Activated effector memory CD4-positive, alpha-beta T cell treated with Interleukin-2 at 50 U/mL for 16 hours (primary cell): Measurements from ENCODE around the gene GALNT10.
"Not testable (repeated sequence)": the region's sequence is repeated elsewhere in the genome, so short reads cannot be mapped to it uniquely, and the experiment has no call there.

ENCODE experiments used
- DNase-seq: peaks from one replicate; pipeline ENCODE4 v3.0.0-alpha.2; 2020

Gene GALNT10

DNA sequence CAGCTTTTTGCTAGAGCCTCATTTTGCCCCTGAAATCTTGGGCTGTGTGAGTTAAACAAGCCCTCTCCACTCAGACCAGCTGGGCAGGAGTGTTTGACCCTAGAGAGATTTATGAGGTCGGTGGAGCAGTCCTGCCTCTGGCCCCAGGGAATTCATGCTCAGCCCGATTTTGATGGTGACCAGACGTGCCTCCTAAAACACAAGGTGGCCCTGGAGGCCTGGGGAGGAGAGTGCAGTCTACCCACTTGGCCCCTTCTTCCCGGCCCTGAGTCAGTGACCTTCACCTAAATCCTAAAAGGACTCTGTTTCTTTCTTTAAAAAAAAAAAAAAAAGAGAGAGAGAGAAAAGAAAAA is 168.7 kb downstream of the GALNT10 start:
- DNase-seq: no peak

DNA sequence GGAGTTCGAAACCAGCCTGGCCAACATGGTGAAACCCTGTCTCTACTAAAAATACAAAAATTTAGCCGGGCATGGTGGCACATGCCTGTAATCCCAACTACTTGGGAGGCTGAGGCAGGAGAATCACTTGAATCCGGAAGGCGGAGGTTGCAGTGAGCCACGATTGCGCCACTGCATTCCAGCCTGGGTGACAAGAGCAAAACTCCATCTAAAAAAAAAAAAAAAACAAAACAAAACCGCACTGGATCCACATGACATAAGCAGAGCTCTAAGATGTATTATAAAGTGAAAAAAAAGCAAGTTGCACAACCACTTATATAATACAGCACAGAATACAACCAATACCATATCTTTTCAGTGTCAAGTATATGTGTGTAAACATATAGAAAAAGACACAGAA is 169.7 kb downstream of the GALNT10 start:
- DNase-seq: not testable (repeated sequence)

DNA sequence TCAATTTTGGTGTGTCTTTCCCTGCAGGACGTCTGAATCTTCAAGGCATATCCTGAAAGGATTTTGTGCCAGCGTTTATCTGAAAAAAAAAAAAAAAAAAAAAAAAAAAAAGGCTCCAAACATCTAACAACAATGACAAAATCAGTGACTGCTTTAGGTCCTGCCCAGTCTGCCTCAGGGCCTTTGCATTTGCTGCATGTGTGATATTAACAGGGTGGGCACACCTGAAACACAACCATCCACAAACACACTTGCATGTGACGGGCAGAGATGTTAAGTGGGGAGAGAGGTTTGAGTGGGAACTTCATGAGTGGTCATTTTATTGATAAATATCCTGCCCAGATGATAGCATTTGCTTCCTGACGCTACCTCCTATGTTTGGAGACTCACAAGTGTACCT is 172.9 kb downstream of the GALNT10 start:
- no peak for DNase-seq

DNA sequence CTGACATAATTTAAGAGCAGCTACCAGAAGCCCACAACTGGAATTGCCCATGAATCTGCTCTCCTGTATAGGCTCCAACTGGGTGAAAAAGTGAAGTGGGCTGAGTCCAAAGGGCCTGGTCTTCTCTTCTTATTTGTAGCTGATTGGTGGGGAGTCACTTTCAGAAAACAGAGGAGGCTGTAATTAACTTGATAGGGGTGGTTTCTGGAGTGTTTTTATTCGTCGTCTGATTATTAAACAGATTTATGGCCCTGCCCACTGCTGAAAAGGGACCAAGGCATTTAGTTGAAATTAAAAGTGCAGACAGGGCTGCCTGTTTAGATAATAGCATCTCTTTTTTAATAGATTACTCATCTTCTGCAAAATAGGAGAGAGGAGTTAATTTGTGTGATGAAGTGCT is 174.2 kb downstream of the GALNT10 start:
- no peak for DNase-seq

DNA sequence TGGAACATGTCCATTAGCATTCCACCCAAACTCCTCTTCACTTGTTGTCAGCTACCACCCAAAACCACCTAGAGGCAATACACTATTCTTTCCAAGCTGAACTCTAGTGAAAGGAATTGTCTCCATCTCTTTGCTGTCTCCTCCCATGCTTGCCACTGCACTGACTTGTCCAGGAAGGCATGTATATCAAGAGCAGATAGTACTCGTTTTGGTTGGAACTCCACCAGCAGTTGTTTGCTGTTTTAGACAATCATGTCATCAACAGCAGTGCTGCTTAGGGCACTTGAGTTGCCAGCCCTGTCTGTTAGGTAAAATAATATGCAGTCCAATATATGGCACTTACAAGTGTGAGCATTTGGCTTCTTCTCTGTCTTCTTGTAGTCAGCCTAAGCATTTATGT is 175.3 kb downstream of the GALNT10 start:
- no peak for DNase-seq

DNA sequence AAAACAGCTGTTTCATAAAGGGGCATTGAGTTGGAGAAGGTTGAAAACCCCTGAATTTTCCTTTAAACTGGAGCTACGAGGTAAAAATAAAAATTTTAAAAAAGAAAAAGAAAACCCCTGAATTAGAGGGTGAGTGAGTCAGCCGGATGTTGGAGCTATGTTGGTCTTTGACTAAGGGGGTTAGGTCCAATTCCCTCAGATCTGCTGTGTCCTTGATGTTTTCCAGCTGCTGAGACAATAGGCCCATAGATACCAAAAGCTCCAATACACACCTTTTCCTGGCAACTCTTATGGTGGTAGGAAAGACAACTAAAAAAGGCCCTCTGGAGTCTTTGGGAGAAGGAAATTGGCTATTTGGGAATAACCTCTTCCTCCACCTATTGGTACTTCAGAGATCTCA is 175.8 kb downstream of the GALNT10 start:
- no peak for DNase-seq

DNA sequence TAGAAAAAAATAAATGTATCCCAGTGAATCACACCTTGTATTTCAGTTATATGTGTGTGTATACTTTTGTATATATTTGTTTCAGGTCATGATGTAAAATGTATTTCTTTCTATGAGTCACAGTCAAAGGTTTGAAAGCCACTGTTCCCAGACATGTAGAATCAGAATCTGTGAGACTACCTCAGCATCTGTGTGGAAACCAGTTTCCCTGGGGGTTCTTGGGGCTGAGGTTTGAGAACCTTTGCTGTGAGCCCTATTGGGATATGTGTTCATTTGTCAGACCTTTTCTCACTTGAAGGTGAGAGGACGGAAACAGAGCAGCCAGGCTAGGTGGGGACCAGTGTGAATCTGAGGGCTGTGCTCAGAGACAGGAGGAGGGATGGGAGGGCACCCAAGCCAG is 176.6 kb downstream of the GALNT10 start:
- DNase-seq: no peak

DNA sequence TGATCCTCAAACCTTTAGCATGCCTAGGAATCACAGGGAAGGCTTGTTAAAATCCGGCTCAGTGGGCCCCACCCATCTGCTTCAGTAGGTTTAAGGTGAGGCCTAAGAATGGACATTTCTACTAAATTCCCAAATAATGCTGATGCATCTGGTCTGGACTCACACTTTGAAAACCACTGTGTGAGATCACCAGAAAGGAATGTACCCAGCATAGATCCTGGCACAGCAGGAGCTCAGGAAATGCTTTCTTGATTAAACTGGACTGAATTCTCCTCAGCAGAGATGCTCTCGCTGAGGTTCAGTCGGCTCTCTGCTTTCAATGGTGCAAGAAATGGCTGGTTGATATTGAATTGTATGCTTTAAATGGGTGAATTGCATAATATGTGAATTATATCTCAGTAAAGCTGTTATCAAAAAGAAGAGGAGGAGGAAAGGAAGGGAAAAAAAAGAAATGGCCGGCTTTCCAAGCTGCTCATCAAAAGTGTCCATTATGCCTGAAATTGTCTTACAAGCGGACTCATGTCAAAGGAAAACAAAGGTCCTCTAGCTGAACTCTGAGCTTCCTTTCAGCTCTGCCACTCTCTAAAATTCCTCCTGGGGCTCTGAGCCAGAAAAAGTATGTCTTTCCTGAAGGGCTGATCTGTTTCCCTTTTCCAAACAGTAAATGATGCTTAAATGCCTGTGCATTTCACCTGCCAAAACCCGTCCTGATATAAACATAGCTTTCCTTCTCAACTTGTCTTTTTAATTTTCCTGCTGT is 177.7 kb downstream of the GALNT10 start:
- DNase-seq: no peak

DNA sequence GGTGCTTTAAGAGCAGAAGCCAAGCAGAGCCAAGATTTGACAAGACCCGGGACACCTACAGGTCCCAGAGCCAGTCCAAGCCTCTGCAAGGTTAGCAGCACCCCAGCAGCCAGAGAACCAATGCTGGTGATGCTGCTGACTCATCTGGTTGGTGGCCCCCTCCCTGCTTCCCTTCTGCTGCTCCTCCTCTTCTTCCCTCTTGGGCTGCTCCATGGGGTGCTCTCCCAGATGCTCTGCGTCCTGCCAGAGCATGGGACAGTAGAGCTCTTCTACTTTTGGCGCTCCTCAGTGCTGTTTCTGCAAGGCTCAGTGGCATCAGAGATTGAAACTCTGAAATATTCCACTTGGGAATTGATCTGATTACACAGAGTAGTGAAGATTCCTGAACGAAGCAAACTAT is 179.1 kb downstream of the GALNT10 start:
- DNase-seq: no peak

DNA sequence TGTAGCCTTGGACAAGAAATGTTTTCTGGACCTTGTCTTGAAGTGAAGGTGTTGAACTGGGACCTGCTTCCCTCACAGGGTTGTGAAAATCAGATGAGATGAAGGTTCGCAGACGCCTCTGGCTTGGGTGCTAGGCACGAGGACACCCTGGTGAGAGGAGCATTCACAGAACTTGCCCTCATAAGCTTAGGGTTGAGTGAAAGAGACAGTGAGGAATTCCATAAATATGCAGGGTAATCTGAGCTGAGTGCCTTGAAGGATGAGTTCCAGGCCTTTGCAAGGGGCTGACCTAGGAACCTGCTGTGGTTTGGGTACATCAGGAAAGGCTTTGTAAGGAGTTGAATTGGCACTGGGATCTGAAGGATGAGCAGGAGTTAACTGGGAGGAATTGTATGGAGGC is 179.6 kb downstream of the GALNT10 start:
- DNase-seq: no peak

DNA sequence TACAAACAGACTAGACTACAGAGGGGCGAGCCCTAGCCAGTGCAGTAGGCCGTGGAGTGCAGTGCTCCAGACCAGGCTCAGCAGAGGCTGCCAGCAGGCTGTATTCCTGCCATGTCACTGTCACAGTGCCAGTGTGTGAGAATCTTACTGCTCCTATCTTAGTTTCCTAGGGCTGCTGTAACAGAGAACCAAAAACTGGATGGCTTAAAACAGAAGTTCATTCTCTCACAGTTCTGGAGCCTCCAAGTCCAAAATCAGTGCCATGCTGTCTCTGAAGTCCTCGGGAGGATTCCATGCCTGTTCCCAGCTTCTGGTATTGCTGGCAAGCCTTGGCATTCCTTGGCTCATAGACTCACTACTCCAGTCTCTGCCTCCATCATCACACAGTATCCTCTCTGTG is 180.3 kb downstream of the GALNT10 start:
- no peak for DNase-seq

DNA sequence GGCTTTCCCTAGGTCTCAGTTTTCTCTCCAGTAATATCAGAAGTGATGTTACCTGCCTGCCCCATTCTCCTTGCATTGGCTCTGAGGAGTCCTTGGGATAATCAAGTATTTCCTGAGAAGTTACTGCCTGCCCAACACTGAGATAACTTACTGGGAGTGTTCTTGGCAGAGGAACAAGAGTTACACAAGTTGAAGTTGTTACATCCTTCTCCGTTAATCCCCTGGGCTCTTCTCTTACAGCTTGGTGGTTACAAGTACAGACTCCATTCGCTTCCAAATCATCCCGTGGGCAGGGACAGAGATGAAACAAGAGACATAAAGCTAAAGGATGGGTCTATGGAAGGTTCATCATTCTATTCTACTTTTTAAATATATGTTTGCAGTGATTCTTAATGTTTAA is 181.2 kb downstream of the GALNT10 start:
- DNase-seq: no peak

DNA sequence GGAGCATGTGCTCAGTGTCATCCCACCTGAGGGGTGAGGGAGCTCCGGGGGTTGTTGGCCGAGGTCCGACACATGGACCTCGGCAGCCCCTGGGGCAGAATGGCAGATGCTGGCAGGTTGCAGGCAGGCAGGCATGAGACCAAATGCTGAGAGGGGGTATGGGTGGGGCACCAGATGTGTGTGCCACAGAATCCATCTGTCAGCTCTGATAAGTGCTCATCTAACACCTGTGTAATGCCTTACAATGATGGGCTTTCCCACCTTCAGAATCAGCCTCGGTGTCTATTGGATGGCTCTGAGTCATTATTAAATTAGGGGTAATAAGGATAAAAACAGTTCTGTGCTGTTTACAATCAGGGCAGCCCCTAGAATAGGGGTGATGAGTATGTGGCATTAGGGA is 182.1 kb downstream of the GALNT10 start:
- no peak for DNase-seq

DNA sequence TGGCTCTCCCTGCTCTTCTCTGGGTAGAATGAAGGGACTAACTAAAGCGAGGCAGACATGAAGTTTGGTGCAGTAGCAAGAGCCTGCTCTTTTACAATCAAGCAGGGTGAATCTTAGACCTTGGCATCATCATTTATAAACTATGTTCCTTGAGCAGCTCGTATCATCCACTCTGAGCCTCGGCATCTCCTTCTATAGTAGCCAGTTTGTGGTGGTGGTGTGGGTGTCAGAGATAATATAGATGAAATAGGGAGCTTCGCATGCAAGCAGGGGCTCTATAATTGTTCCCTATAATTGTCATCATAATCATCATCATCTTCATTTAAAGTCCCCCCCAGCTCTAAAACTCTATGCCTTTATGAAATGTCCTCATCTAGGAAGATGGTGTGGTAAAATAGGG is 182.8 kb downstream of the GALNT10 start:
- no peak for DNase-seq

DNA sequence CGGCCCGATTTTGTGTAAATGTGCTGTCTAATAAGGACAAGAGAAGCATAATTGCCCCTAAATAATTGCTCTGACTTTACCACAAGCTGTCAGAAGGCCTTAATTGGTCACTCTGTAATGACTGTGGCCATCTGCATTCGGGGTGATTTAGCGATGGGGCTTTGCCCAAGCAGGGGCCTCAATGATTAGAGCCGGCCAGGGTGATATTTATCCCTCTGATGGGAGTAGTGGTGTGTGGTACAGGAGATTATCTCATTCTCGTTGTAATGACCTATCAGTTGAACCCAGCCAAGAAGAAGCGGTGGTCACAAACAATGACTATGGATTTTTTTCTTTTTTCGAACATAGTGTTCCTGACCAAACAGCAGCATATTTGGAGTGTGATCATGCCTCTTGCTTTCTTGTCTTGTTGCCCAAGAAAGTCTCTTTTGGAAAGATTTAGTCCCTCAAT is 183.2 kb downstream of the GALNT10 start:
- DNase-seq: no peak

DNA sequence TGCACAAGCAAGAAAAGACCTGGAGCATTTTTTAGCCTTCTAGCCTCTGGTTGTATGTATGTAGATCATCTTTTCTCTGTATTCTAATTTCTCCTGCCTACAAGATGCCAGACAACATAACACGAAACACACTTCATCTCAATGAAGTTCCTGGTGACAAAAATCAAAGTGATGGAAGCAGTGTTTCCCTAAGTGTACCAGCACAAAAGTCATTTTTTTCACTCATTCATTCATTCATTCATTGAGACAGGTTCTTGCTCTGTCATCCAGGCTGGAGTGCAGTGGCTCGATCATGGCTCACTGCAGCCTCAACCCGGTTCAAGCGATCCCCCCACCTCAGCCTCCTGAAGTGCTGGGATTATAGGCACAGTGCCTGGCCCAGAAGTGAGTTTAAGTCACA is 183.7 kb downstream of the GALNT10 start:
- DNase-seq: no peak

DNA sequence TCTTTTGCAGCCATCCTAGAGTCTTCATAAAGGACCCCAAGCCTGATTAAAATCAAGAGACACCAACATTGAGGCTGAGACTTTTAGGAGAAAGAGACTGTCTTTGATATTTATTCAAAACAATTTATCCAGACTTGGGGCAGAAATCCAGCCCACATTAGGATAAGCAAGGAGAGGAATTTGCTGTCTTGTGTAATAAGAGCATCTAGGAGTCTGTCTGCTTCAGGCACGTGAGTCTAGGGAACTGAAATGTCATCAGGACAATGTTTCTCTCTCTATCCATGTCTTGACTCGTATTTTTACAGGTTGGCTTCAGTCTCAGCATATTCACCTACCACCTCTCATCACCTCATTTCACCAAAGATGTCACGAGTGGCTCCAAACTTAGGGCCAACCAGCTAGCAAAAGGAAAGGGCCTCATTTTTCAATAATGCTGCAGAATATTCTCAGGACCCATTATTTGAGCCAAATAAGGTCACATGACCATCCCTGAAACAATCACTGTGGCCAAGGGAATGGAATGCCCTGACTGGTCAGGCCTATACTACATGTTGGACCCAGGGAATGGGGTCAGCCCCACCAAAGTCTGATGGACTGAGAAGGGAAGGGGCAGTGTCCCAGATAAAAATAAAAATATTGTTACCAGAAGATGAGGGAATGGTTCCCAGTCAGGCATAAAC is 184.9 kb downstream of the GALNT10 start:
- DNase-seq: no peak

DNA sequence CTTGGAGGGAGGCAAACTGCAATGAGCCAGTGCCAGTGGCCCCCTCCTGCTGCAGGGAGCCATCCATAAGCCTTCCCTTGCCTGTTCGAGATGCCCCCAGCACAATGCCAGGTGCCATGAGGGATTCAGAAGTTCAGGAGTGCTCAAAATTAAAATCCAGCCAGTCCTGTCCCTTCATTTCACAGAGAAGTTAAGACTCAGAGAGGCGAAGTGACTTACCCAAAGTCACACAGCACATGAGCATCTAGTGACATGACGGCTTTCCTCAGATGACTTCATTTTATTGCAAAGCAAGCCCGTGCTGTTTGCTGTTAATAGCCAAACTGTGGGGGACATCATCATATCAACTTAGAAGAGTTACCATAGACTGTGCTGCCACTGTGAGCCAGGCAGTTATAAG is 185.9 kb downstream of the GALNT10 start:
- DNase-seq: no peak

DNA sequence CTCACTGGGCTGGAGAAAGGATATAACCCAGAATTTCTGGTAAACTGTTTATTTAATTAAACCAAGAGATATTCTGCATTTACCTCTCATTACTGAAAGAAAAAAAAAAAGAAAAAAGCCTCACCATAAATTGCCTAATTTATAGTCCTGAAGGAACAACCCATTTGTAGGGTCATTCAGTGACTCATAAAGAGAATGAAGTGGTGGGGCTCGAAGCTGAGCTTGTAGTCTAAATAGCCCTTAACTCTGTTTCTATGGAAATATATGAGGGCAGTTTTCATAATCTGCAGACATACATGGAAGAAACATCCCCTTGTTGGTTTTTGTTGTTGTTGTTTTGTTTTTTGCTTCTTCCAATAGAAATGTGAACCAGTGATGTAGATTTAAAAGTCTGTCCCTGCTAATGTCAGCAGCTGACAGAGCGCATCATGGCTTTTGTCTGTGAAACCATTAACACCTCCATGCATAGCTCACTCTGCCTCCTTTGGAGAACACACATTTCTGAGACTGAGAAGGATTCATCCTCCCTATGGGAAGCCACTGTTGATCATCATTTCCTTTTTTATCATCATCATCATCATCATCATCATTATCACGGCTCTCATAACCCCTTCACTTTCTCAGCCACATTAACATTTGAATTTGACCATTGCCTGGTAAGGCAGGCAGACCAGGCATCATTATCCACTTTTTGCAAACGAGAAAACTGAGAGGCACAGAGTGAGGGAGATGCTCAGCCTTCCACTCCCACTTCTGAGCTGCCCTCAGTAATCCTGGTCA is 187.4 kb downstream of the GALNT10 start:
- DNase-seq: no peak

DNA sequence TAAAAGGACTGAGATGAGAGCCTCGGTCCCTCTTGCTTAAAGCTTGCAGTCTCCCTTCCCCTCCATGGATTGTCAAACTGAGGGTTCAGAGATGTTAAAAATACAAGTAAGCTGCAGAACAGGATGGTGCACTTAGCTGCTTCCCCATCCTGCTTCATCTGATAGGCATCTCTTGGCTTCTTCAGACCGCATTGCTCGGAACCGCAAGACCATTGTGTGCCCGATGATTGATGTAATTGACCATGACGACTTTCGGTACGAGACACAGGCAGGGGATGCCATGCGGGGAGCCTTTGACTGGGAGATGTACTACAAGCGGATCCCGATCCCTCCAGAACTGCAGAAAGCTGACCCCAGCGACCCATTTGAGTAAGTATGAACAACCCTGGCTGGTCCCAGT is 189.7 kb downstream of the GALNT10 start:
- no peak for DNase-seq

DNA sequence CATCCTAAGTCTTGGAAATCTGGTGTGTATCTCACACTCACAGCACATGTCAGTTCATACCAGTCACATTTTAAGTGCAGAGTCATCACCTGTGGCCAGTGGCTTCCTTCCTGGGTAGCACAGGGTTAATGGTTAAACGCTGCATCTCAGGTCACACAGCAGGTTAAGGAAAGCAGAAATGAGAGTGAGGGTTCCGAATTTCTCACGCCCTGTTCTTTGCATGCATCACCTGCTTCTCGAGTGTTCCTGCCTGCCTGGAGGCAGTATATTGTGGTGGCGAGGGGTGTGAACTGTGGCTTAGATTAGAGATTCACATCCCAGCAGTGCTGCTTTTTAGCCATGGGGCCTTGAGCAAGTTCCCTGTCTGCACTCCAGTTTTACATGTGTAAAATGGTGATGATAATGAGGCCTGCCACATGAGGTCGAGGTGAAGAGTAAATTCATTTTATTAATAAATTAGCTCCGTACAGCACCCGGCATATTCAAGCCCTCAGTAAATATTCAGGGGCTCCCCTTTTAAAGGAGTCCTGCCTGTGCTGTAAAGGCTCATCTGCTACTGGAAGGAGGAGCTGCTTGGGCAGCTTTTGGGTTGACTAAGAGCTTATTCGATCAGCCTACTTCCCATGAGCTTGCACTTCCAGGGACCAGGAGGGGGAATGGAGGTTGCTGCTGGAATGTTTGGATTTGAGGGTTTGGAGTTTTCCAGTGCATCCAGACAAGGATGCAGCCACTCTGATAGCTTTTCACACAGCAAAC is 194.1 kb downstream of the GALNT10 start:
- DNase-seq: no peak

DNA sequence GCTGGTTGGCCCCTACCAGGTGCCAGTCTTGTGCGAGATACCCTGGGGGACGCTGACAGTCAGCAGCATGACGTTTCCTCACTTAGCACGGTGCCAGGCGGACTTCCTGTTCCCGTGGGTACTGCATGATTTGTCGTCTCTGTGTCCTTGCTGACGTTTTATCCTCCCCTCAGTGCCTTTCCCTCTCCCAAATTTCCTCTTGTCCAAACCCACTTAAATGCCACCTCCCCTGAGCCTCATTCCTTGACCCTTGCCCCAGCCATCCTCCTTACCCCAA is 194.6 kb downstream of the GALNT10 start:
- DNase-seq: no peak

DNA sequence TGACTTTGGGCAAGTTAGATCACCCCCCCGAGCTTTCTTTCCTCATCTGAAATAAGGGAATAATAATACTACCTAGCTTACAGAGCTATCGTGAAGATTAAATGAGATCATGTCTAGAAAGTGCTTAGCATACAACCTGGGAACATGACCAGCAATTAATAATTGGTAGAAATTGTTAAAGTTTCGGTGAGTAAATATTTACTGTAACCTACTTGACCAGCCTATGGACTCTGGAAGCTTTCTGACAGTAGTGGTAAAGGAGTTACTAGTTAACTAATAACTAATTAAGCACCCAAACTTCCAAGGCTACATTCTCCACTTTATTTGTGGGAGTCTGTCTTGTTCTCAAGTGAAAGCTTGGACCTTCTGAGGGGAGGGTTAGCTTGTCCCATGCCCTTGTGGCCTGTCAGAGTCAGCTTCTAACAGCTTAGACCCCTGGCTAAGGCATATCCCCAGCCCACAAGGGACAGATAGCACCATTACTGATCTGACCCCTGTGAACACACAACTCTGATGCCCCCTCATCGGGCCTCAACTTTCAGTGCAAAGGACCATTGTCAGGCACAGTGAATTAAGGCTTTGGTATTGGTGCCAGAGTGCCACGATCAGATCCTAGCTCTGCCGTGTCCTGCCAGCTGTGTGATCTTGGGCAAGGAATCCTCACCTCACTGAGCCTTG is 196.6 kb downstream of the GALNT10 start:
- DNase-seq: no peak
